Type B pancreatic cell (in vitro differentiated cells): ENCODE data around the gene KRT15. TPM values are rescaled to one million over a fixed set of nuclear protein-coding genes. Genes with fewer than 3 reads are reported as not detected.

Experiments used
- DNase-seq: peaks from one replicate; pipeline ENCODE4 v3.0.0; 2021; ENCODE audit warnings: mixed read lengths; ENCODE audit not compliant: unreplicated experiment; ENCODE audit errors: extremely low spot score
- H3K27ac Mint-ChIP-seq: 2 replicates; pipeline ENCODE4 v1.8.0; 2021; ENCODE audit warnings: mild to moderate bottlenecking, mixed read lengths
- H3K27me3 Mint-ChIP-seq: 2 replicates; pipeline ENCODE4 v1.8.0; 2021; ENCODE audit warnings: mixed read lengths
- H3K36me3 Mint-ChIP-seq: 2 replicates; pipeline ENCODE4 v1.8.0; 2021; ENCODE audit warnings: mixed read lengths
- H3K4me1 Mint-ChIP-seq: one replicate; pipeline ENCODE4 v1.8.0; 2021; ENCODE audit warnings: mixed read lengths; ENCODE audit not compliant: unreplicated experiment
- H3K4me3 Mint-ChIP-seq: 2 replicates; pipeline ENCODE4 v1.8.0; 2021; ENCODE audit warnings: mild to moderate bottlenecking, mixed read lengths
- H3K9me3 Mint-ChIP-seq: 2 replicates; pipeline ENCODE4 v1.8.0; 2021; ENCODE audit warnings: mixed read lengths
- total RNA-seq: library from RNA; stranded (reverse); gene quantifications from 2 replicates; pipeline ENCODE4 v1.2.1, GENCODE V29; 2021; ENCODE audit warnings: low replicate concordance
- TF ChIP-seq, protein P1 (sequence below): fragments of 200-600 bp; sonication (generic); conservative IDR thresholded peaks from 2 replicates; pipeline ENCODE4 v1.5.0; 2021; ENCODE audit warnings: antibody characterized with exemption, mild to moderate bottlenecking

The KRT15 gene
- total RNA-seq, 1 donor from 2014 or later: 208 TPM

DNA sequence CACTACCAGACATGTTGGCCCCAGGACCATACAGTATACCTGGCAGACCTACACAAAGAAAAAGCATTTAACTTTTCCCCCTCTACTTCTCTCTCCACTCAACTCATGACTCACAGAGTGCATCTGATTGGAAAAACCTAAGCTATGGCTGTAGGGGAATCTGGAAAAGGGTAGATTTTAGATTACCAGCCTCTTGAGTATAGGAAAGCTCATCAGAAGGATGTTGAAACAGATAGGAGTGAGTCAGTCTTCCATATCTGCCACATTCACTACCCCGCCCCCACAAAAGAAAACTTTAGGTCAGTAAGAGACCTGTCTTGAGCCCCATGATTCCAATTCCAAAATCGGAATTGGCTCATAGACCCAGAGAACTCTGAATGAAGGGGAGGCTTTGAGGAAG lies 40.9 kb upstream of the KRT15 start:
- DNase-seq: no peak
- no peak overlapping the region for H3K27ac Mint-ChIP-seq
- no peaks in the 10 kb centered on the region for H3K9me3 Mint-ChIP-seq
- peaks cover 2% of the 10 kb centered on the region for H3K27me3 Mint-ChIP-seq
- H3K4me1 Mint-ChIP-seq: peaks cover 12% of the 10 kb centered on the region
- no peaks in the 10 kb centered on the region for H3K36me3 Mint-ChIP-seq
- H3K4me3 Mint-ChIP-seq: no peak overlapping the region
- TF ChIP-seq, protein P1, sequence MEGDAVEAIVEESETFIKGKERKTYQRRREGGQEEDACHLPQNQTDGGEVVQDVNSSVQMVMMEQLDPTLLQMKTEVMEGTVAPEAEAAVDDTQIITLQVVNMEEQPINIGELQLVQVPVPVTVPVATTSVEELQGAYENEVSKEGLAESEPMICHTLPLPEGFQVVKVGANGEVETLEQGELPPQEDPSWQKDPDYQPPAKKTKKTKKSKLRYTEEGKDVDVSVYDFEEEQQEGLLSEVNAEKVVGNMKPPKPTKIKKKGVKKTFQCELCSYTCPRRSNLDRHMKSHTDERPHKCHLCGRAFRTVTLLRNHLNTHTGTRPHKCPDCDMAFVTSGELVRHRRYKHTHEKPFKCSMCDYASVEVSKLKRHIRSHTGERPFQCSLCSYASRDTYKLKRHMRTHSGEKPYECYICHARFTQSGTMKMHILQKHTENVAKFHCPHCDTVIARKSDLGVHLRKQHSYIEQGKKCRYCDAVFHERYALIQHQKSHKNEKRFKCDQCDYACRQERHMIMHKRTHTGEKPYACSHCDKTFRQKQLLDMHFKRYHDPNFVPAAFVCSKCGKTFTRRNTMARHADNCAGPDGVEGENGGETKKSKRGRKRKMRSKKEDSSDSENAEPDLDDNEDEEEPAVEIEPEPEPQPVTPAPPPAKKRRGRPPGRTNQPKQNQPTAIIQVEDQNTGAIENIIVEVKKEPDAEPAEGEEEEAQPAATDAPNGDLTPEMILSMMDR: no peak

DNA sequence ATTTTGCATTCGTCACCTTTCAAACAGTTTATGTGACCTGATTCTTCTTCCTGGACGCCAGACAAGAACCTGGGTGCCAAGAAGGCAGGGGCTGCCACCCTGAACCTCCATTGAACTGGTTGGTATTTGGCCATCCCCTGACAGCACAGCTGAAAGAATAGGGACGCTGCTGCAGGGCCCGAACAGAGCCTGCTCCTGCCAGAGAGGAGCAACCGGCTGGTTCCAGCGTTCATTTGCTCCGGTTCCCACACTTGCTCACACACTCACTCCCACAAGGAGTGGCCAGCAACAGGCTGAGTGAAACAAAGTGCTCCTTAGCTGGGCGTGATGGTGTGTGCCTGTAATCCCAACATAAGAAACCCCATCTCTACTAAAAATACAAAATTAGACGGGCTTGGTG lies 38.2 kb upstream of the KRT15 start:
- TF ChIP-seq, protein P1: no peak
- no peak for DNase-seq
- H3K4me1 Mint-ChIP-seq: peaks cover 12% of the 10 kb centered on the region
- H3K27me3 Mint-ChIP-seq: peaks cover 2% of the 10 kb centered on the region
- H3K36me3 Mint-ChIP-seq: no peaks in the 10 kb centered on the region
- H3K4me3 Mint-ChIP-seq: no peak overlapping the region
- H3K27ac Mint-ChIP-seq: no peak overlapping the region
- H3K9me3 Mint-ChIP-seq: no peaks in the 10 kb centered on the region

DNA sequence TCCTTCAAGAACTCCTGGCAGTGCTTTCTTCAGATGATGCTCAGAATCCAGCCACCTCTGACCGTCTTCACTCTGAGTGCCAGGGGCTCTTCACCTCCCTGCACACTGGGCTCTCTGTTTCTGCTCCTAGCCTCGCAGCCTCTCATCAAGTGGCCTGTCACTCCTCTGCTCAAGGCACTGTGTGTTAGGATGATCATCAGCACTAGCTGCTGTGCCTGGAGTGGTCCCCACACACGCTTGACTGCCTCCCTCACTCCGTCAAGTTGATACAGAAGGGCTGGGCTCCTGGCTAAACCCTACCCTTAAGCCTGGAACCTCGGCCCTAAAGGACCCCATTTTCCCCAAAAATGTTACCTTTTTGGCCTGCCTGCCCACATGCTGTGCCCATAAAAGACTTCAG lies 37.6 kb upstream of the KRT15 start:
- Mint-ChIP-seq H3K4me1 (peaks cover 8% of the 10 kb centered on the region), H3K9me3 (no peaks in the 10 kb centered on the region), H3K27ac (peak overlapping the region; percentile 3), H3K36me3 (no peaks in the 10 kb centered on the region), H3K4me3 (no peak overlapping the region), H3K27me3 (peaks cover 2% of the 10 kb centered on the region)
- TF ChIP-seq, protein P1: no peak
- DNase-seq: no peak

DNA sequence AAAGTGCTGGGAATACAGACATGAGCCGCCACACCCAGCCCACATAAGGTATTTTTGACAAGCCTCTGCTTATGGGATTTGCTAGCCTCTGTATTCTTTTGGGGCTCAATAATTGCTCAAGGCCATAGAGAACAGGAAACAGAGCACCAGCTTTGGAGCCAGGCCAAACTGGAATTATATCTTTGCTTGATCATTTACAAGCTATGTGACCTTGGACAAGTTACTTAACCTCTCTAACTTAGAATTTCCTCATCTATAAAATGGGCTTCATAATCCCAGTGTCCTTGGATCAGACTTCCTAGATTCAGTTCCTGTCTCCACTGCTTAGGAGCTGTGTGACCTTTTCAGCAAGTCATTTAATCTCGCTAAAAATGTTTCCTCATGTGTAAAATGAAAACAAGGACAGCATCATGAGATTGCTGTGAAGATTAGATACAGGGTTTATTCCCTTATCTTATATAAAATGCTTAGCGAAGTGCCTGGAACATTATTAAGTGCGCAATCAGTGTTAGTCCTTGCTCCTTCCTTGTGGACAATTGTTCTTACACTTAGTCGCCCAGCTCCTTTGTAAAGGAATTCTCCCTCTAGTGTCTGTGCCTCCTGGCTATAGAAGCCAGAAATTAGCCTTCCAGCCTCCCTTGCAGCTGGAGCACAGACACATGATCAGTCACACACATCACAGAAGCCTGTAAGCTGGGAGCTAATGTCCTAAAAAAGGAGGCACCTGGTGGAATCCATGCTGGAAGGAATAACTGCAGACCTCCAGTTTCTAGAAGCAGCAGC lies 36.6 kb upstream of the KRT15 start:
- no peak for DNase-seq
- TF ChIP-seq, protein P1: no peak
- Mint-ChIP-seq H3K27ac (no peak overlapping the region), H3K36me3 (no peaks in the 10 kb centered on the region), H3K27me3 (peaks cover 2% of the 10 kb centered on the region), H3K4me3 (no peak overlapping the region), H3K9me3 (no peaks in the 10 kb centered on the region), H3K4me1 (peaks cover 8% of the 10 kb centered on the region)

DNA sequence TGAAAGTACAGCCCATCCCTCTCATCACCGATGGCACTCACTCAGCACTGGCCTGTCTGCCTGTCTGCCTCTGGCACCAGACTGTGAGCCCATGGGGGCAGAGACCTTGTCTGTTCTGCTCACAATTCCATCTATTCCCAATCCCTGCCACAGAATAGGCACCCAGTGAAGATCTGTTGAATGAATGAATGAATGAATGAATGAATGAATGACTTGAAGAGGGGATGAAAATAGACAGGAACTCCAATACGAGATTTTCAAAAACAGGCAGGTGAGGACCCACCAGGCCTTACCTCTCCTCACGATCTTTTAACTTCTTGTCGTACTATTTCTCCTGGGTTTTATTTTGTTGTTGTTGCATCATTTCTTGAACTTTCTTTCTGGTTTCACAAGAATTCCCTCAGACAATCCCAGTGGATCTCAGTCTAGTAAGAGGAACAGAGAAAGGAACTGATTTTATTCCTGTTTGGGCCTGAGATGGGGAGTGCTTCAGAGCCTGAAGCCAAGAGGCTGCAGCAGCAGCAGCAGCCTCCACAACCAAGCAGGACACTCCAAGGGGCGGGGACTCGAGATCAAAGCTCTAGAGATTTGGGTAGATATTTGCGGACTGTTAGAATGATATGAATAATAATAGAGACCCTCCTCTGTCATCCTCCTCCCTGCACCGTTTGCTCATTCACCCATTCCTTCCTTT lies 35.4 kb upstream of the KRT15 start:
- Mint-ChIP-seq H3K9me3 (no peaks in the 10 kb centered on the region), H3K36me3 (no peaks in the 10 kb centered on the region), H3K4me3 (no peak overlapping the region), H3K27me3 (peaks cover 2% of the 10 kb centered on the region), H3K4me1 (peaks cover 18% of the 10 kb centered on the region), H3K27ac (peak overlapping the region; percentile 74)
- DNase-seq: no peak
- TF ChIP-seq, protein P1: no peak
